NT2/D1 (cell line): ENCODE results near the gene RBM47.

ENCODE experiments used
- YY1 ChIP-seq: IDR thresholded peaks from 2 replicates; pipeline ENCODE4 v1.6.1; 2011; ENCODE audit not compliant: insufficient read length, insufficient read depth
- ZNF274 ChIP-seq: IDR thresholded peaks from 2 replicates; pipeline ENCODE4 v1.6.1; 2011; ENCODE audit warnings: mild to moderate bottlenecking, low read depth, low read length

DNA sequence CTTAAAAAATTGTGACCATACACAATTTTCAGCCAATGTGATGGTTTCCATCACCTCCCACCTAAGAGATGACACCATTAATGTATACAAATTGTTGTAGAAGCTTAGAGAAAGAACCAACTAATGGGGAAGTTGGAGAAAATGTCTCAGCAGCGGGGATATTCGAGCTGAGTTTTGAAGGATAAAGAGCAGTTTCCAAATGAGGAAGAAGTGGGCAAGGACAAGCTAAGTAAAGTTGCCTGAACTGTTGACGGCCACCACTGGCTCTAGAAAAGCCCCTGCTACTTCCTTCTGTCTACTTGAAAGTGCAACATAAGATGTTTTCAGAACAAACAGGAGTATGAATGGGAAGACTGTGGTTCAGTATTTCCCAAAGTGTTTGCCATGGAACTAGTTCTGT lies 202.5 kb downstream of the RBM47 start:
- TF ChIP-seq ZNF274 = no peak
- no peak for TF ChIP-seq YY1
